Astrocyte (in vitro differentiated cells and primary cell): ENCODE results near the gene LRCH1.

Experiments
- CTCF ChIP-seq: IDR thresholded peaks from 2 replicates; pipeline ENCODE4 v1.5.1; 2011; ENCODE audit warnings: low read depth, mild to moderate bottlenecking, inconsistent platforms, low read length, moderate library complexity; ENCODE audit not compliant: insufficient read depth
- EZH2 ChIP-seq: IDR thresholded peaks from 2 replicates; pipeline ENCODE4 v1.6.1; 2012; ENCODE audit warnings: mild to moderate bottlenecking, low read length, inconsistent platforms; ENCODE audit not compliant: insufficient read depth

- TF ChIP-seq EZH2 = no peak
- no peak for TF ChIP-seq CTCF
These were observed 146.0 kb downstream of the LRCH1 start for GRCh38 chr13:46698910-46699460.
